Measurements from ENCODE around the gene TMEM218.

Gene TMEM218

GRCh38 chr11:125141686-125142535 lies 30.5 kb upstream of the TMEM218 start:
- H3K9me3 ChIP-seq (ENCODE audit: insufficient read depth, low read depth, low read length) = no peaks in the 10 kb centered on the region
- H3K4me1 ChIP-seq (ENCODE audit: insufficient read depth, low read length, poor library complexity, severe bottlenecking) = no peaks in the 10 kb centered on the region
- H2AFZ ChIP-seq (ENCODE audit: low read length) = peak overlapping the region; percentile 31
- H3K4me3 ChIP-seq (ENCODE audit: low read length, poor library complexity, severe bottlenecking) = no peak overlapping the region
- no peaks in the 10 kb centered on the region for H3K9me2 ChIP-seq (replicated peaks; ENCODE audit: low read depth, low read length)
- H4K20me1 ChIP-seq (ENCODE audit: insufficient read depth, low read length, poor library complexity, severe bottlenecking) = no peaks in the 10 kb centered on the region
- no peaks in the 10 kb centered on the region for H3K36me3 ChIP-seq (ENCODE audit: insufficient read depth, low read length)
- H3K27me3 ChIP-seq (ENCODE audit: insufficient read depth, low read length, poor library complexity, severe bottlenecking) = no peaks in the 10 kb centered on the region
- H3F3A ChIP-seq (ENCODE audit: low read depth) = no peaks in the 10 kb centered on the region
- TF ChIP-seq CTCF (conservative IDR thresholded peaks at IDR 0.05; ENCODE audit: low read length) (peak; percentile 98), EZH2phosphoT487 (IDR thresholded peaks at IDR 0.05; ENCODE audit: borderline replicate concordance) (no peak)
- no peak overlapping the region for H3K9ac ChIP-seq (ENCODE audit: low read depth, low read length, poor library complexity, severe bottlenecking)
- no peak overlapping the region for H3K4me2 ChIP-seq (ENCODE audit: low read depth, low read length, poor library complexity, severe bottlenecking)
- H3K79me2 ChIP-seq (ENCODE audit: insufficient read depth, low read length) = no peaks in the 10 kb centered on the region

- Histone ChIP-seq H4K20me1 (ENCODE audit: insufficient read depth, low read length, poor library complexity, severe bottlenecking) (no peaks in the 10 kb centered on the region), H3K4me2 (ENCODE audit: low read depth, low read length, poor library complexity, severe bottlenecking) (no peak overlapping the region), H3K4me3 (ENCODE audit: low read length, poor library complexity, severe bottlenecking) (no peak overlapping the region), H3K36me3 (ENCODE audit: insufficient read depth, low read length) (no peaks in the 10 kb centered on the region), H3K27me3 (ENCODE audit: insufficient read depth, low read length, poor library complexity, severe bottlenecking) (no peaks in the 10 kb centered on the region), H3K4me1 (ENCODE audit: insufficient read depth, low read length, poor library complexity, severe bottlenecking) (no peaks in the 10 kb centered on the region), H3K79me2 (ENCODE audit: insufficient read depth, low read length) (no peaks in the 10 kb centered on the region), H3K9me3 (ENCODE audit: insufficient read depth, low read depth, low read length) (no peaks in the 10 kb centered on the region), H3F3A (ENCODE audit: low read depth) (no peaks in the 10 kb centered on the region), H3K9me2 (replicated peaks; ENCODE audit: low read depth, low read length) (no peaks in the 10 kb centered on the region), H2AFZ (ENCODE audit: low read length) (peak overlapping the region; percentile 31; the same call in 1 of the 2 replicates), H3K9ac (ENCODE audit: low read depth, low read length, poor library complexity, severe bottlenecking) (no peak overlapping the region)
- TF ChIP-seq CTCF (conservative IDR thresholded peaks at IDR 0.05; ENCODE audit: low read length) = no peak
- TF ChIP-seq EZH2phosphoT487 (IDR thresholded peaks at IDR 0.05; ENCODE audit: borderline replicate concordance) = no peak
Measured at GRCh38 chr11:125141178-125141577, 29.8 kb upstream of the TMEM218 start.

GRCh38 chr11:125140233-125140632 lies 28.8 kb upstream of the TMEM218 start:
- H3K9ac ChIP-seq (ENCODE audit: low read depth, low read length, poor library complexity, severe bottlenecking) = no peak overlapping the region
- H3K27me3 ChIP-seq (ENCODE audit: insufficient read depth, low read length, poor library complexity, severe bottlenecking) = no peaks in the 10 kb centered on the region
- H2AFZ ChIP-seq (ENCODE audit: low read length) = no peak overlapping the region
- H3K9me3 ChIP-seq (ENCODE audit: insufficient read depth, low read depth, low read length) = no peaks in the 10 kb centered on the region
- no peaks in the 10 kb centered on the region for H3K9me2 ChIP-seq (replicated peaks; ENCODE audit: low read depth, low read length)
- H3K4me2 ChIP-seq (ENCODE audit: low read depth, low read length, poor library complexity, severe bottlenecking) = no peak overlapping the region
- no peaks in the 10 kb centered on the region for H3F3A ChIP-seq (ENCODE audit: low read depth)
- no peaks in the 10 kb centered on the region for H3K36me3 ChIP-seq (ENCODE audit: insufficient read depth, low read length)
- TF ChIP-seq CTCF (conservative IDR thresholded peaks at IDR 0.05; ENCODE audit: low read length) (no peak), EZH2phosphoT487 (IDR thresholded peaks at IDR 0.05; ENCODE audit: borderline replicate concordance) (no peak)
- H3K79me2 ChIP-seq (ENCODE audit: insufficient read depth, low read length) = no peaks in the 10 kb centered on the region
- H3K4me3 ChIP-seq (ENCODE audit: low read length, poor library complexity, severe bottlenecking) = no peak overlapping the region
- H3K4me1 ChIP-seq (ENCODE audit: insufficient read depth, low read length, poor library complexity, severe bottlenecking) = no peaks in the 10 kb centered on the region
- H4K20me1 ChIP-seq (ENCODE audit: insufficient read depth, low read length, poor library complexity, severe bottlenecking) = no peaks in the 10 kb centered on the region

All from Loucy (cell line).